GM21381 (cell line): ENCODE data around the gene KIFAP3.

ENCODE experiments used
- ATAC-seq: cut with Tn5 transposase; IDR thresholded peaks from one replicate; pipeline ENCODE4 v1.9.1; 2021; ENCODE audit warnings: mild to moderate bottlenecking, moderate library complexity; ENCODE audit not compliant: unreplicated experiment

The KIFAP3 gene

DNA sequence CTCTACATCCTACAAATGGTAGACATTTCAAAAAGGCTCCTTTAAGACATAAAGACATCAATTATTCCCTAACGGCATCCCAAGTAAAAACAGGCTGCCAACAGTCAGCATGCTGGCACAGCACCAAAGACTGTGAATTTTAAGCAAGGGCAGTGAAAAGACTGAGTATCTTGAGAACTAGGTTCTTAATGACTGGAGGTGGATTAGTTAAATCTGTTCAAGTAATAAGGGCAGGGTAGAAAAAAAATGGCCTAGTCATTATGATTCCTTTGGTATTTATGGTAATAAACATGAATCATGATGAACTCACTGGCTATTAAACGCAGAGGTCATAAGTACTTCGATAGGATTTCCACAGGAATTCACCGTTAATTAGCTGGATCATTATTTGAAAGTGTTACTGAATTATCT lies 75.2 kb downstream of the KIFAP3 start:
- ATAC-seq: no peak

DNA sequence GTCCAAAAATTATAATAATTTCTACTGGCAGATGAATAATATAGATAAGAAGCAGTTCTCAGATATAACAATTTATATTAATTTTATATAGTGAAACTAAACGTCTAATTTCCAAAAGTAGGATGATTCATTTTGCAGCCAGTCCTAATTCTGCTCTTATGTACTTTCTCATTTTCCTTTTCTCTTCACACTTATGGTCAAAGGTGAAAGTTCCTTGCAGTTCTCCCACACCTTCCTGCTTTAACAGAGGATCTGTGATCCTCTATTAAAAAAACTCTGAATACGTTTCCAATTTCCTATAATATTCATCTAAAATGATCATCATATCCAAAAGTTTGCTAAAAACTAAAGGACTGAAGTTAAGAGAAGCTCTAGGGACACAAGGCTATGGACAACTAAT lies 78.5 kb downstream of the KIFAP3 start:
- ATAC-seq: no peak

DNA sequence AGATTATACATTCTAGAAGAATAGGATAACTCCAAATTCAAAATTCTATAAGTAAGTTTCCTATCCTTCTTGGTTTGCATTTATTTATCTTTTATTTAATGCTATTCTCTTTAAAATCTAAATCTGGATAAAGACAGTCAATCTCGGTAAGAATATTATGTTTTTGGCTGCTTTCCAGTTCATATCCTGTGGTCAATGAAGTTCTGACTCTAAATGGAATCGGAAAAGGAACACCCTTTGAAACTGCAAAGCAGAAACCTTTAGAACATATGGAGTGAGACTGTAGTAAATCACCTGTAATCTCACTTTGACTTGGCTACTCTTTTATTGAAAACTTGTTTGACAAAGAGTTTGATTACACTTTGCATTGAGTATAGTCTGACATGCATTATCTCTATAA lies 85.2 kb downstream of the KIFAP3 start:
- no peak for ATAC-seq

DNA sequence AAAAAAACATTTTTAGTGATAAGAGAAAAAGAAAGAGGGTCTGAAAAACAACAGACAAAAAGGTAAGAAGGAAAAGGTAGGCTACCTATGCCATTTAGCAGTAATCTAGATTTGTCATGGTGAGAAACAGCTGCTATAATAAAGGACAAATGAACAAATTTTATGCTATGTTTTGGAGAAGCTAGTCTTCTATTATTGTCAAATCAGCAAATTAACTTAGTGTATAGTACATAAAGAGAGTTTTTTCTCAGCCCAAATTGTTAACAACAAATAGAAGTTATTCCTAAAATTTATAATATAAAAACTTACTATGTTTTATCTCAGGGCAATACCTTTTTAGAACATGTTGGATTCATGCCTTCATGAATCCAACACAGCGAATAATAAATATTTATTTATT lies 88.7 kb downstream of the KIFAP3 start:
- no peak for ATAC-seq

DNA sequence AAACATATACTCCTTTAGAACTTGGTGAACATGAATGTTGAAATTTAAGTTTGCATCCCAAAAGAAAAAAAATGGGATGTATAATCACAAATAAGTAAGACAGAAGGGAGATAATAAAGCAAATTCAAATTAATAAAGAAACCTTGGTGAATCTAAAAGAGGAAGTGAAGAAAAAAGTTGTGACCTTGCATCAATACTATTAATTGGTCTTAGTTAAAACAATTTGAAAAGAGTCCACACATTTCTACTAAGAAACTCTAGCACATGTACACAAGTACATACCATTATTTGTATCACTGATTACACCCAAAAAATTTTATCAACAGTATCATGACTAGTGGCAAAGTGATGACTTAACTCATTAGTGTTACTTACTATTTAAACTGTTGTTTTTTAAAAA lies 100.4 kb downstream of the KIFAP3 start:
- ATAC-seq: no peak

DNA sequence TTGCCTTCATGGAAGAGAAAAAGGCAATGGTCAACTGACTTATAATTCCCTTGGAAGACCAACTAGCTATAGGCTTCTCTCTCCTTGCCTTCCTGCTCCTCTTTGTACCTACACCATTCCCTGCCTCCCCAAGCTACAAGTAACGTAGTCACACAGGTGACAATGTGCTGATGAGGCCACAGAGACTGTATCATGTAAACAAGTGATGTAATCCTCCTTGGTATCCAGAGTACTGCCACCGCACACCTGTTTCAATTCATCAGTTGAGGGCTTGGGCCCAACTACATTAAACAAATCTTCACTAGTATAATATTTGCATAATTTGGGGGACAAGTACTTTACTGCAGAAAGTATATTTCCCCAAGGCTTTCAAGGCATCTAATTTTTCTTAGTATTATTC lies 104.4 kb downstream of the KIFAP3 start:
- ATAC-seq: no peak

DNA sequence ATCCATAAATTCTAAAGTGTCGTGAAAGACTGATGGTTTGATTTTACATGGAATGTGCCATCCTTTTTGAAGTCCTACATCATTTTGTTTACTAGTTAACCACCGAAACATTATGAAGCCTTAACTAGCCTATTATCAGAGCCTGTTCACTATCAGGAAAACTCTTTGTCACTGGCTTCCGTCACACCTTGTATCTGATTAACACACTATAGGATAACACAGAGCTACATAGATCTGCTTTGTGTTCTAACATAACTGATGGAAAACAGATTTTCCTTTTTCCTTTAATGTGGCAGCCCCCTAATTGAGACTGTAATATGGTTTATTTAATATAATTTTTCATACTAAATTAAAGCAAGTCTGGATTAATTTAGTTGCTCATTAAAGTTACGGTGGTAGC lies 106.3 kb downstream of the KIFAP3 start:
- no peak for ATAC-seq

DNA sequence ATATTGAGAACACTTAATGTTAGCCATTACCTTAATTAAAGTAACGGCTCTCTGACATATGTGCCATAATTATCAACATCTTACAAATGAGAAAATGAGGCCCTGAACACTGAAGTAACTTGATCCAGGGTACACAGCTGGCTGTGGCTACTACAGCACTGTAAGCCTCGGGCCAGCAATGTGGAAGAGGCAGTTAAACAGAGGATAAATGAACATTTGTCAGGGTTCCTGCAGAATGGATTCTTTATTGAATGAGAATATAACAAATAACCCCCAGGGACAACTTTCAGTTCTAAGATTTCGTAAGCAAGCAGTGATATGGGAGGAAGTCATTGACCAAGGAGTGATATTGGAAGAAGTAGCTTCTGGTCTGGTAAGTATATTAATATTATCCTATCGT lies 110.3 kb downstream of the KIFAP3 start:
- no peak for ATAC-seq

DNA sequence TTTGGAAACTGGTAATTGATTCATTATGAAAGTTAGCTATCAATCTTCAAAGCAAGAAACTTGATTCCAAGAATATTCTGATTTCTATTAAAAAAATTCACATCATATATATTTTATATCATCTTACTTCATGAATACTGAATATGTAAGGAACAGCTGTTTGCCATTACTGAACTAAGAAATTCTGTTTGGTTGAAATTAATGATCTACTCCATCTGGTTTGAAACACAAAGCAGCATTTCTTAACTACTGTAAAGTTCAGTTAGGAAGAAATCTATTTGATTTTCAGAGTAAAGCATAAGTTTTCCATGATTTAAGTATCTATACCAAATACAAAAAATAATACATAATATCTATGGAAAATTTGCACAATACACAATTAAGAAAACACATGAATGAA lies 114.8 kb downstream of the KIFAP3 start:
- ATAC-seq: no peak

DNA sequence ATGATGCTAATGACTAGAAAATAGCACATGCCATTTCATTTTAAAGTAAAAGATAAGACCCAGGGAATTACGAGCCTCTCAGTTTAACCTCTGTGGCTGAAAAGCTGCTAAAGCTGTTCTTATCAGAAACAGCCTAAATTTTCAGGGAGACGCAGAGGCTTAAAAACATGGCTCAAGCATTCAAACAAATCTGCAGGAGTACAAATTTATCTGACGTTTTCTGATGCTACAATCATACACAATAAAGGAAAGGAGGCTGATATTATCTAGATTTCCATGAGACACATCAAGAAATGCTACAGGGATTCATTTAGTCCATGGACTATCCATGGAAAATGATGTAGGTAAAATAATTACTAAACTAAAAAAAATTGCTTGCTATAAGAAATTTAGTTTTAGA lies 115.5 kb downstream of the KIFAP3 start:
- ATAC-seq: no peak

DNA sequence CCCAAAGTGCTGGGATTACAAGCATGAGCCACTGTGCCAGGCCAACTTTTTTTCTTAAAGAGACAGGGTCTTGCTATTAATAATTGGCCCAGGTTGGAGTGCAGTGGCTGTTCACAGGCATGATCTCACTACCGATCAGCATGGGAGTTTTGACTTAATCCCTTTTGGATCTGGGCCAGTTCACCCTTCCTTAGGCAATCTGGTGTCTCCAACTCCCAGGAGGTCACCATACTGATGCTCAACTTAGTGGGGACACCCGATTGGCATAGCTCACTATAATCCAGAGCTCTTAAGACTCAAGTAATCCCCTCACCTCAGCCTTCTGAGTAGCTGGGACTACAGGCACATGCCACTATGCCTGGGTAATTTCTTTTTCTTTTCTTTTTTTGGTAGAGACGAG lies 116.6 kb downstream of the KIFAP3 start:
- ATAC-seq: no peak

DNA sequence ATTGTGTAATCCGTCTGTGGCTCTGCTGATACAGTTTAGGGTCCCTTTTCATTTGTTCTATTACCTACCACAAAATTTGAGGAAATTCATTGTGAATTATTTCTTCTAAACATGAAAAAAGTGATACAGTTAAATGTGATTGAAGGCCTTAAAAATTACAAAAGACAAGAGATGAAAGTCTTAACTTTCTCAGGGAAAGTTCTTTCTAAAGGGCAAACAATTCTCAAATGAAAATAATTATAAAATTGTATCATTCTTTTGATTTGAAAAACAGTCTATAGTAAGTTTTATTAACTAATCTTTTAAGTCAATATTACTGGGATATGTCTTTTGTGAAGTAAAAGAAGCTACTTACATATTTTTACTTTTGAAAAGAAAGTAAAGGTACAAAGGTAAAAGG lies 123.4 kb downstream of the KIFAP3 start:
- ATAC-seq: no peak

DNA sequence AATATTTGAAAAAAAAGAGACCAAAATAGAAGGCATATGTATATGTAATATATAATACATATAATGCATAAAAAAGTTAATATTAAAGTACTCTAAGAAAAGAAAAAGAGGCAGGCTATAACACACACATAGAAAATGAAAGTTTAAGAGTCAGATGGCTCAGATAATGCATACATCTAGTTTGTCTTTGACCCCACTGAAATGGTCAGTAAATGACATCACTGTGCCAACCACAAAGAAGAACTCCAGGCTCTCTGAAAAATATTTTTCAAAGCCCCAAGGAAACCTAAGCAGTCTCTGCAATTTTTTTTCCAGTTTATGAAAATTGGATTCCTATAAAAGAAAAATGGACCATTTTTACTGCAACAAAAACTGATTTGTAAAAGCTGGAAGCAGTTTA lies 125.4 kb downstream of the KIFAP3 start:
- ATAC-seq: no peak

DNA sequence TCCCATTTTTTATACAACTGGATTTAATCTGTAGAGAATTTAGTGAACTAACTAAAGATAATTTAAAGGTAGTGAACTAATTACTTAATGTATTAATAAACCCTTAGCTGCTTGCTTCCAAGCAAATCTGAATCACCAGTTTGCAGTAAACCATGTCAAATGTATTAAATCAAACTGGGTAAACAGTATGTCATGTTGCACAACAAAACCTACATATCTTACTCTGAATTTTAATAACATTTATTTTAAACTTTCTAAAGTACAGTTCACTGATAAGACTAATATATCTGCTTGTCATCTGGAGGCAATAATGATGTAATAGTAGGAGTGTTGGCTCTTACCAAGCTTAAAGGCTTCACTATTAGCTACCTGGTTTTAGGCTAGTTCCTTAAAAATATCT lies 128.3 kb downstream of the KIFAP3 start:
- ATAC-seq: no peak

DNA sequence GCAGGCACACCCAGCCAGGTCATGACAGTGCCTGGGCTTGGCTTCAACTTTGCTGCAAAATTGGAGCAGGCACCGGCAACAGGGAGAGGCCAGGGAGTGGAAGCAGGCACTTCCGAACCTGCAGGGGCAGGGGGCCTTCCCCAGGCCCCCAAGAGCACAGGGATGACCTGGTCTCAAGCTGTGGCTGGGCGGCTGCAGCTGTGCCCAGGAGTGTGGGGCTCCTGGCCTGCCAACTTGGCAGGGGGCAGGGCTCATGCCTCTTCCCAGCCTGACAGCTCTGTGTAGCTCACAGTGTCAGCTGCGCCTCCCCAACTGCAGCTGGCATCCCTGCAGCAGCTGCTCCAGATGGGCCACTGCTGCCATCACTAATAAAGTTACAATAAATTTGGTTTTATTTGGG lies 129.3 kb downstream of the KIFAP3 start:
- no peak for ATAC-seq

DNA sequence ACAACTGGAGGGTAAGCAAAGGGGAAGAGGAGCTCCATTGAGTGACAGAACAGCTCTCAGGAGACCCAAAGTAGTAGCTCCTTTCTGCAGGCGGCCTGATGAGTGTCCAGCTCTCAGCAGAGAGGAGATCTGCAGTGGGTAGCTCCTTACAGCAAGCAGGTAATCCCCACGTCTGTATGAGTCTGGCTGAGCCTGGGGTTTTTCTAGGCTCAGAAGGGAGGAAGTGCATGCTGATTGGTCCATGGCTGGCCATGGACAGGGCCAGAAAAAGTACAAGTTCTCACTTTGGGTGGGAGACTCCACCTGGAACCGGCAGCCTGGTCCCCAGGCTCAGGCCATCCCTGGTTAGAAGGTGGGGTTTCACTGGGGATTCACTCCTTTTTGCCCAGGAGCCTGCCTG lies 129.9 kb downstream of the KIFAP3 start:
- ATAC-seq: no peak

DNA sequence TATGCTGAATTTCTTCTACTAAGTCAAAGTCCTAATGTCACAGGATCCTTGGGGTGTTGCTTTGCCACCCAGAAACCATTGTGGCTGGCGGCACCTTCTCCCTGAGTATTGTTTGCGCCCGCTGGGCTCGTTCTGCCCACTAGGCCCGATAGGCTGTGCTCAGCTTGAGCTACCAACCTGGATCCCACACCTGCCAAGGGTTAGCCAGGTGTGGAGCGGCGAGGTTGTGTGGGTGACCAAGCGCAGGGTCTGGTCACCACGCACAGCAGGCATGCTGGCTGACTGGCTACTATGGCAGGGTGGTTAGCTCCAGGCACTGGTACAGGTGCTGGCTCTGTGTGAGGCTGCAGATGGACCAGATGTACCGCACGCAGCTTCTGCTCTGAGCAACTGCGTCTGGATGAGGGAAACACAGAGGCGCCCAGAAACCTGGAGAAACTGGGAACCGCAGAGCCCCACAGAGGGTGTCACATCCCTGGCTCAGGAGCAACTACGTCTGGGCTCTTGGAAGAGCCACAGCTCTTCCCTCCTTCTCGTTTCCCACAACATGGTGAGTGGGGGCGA lies 130.4 kb downstream of the KIFAP3 start:
- ATAC-seq: no peak

DNA sequence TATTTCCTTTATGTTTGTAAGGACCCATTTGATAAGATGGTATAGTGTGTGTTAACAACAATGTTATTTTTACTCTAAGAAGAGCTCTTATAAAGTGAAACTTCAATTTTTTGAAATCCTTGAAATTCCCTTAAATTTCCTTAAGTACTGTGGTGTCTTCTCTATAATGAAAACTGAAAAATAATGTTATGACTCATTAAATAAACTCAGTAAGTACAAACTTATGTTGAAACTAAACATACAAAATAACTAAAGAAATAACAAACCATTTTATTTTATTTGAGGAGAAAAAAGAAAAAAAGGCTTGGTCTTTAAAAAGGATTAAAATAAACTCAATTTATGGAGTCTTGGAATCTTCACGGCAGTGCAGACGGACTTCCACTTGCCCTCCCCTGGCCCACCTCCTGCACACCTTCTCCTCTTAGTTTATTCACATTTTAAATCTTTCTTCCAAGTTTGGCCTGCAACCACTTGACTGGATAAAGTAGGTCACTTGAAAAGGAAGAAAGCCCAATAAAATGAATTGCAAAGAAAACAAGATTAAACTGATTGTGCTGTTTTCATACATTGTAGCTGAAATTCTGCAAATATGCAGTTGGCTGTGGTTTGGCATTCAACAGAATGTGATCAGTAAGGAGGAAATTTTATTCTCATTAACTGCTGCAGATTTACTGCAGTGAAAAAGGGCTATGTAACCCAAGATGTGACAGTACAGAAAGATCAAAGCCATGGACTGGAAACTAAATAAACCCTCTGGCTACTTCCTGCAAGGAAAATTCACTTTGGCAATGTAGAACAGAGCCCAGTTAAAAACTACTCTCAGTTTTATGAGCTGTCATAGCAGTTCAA lies 132.3 kb downstream of the KIFAP3 start:
- no peak for ATAC-seq

DNA sequence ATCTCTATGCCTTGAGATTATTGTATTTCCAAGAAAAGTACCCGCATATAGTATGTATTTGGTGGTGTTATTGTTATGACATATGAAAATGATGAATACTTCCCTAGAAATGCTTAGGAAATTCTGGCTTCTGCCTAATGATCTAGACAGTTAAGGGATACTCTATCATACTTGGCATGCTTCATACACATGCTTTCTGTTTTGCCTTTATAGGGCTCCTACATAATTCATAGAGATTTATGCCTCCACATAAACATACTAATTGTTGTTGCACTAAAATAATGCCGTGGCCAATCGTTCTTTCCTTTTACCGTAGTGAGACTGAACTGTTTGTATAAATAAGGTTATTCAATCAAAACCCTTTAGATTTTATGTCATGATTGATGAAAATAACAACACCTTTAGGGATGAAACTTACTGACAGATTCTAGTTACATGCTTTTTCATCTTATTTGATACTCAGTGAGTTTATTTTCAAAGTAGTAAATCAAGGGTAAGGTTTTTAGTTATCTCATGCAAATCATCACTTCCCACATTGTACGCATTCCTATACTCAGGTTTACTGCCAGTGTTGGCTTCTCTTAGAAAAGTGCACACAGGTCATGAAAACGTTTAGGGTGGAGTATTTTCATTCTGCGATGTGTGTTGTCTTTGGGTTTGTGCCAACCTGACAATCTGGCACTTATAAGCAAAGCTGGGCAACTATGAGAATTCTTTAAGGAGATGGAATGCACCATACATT lies 140.3 kb downstream of the KIFAP3 start:
- no peak for ATAC-seq

DNA sequence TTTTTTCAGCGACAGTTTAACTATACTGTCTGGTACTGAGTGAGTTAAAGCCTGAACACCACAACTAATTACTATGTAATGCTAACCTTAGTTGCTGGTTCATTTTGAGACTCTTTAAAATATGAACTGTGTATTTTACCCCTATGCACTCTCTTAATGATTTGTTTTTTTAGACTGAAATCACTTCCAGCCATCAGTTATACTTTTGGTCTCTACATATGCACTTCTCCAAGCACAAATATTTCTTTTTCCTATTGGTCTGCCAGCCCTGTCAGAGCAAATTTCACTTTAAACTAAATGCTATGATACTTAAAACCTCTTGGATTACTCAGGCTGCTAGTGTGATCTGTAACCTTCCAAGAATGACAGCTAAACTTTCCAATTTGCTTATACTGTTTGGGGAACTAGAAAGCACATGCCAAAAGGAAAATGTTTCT lies 142.7 kb downstream of the KIFAP3 start:
- ATAC-seq: no peak

DNA sequence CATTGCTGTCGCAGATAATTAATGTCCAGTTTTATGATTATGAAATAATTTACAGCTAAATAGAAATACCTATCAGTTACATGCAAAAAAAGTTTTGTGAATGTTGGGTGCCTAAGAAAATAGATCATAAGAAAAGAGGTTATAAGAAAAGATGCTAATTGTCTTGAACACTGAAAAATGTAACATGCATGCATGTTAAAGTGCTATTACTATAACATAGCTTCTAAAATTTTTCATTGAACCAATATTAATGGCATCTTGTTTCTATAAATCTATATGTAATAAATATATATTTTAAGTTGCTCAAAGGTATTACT lies 145.3 kb downstream of the KIFAP3 start:
- ATAC-seq: no peak
